Stimulated activated CD4-positive, alpha-beta T cell treated with anti-CD3 and anti-CD28 coated beads, Interleukin-4, amount 100 ng/mL, for 48 hours (primary cell): Measurements from ENCODE around the gene CYTH3.
"Not testable (repeated sequence)": the region's sequence is repeated elsewhere in the genome, so short reads cannot be mapped to it uniquely, and the experiment has no call there.

Experiments
- DNase-seq, 2 donors: peaks; one replicate each; pipeline ENCODE4 v3.0.0-alpha.2; 2020; ENCODE audit warnings: low read depth in 2 of 2

CYTH3 gene

GRCh38 chr7:6151527-6151926 lies 120.9 kb downstream of the CYTH3 start:
- DNase-seq: not testable (repeated sequence)

- no peak for DNase-seq
These were observed 122.4 kb downstream of the CYTH3 start for GRCh38 chr7:6149996-6150395.

GRCh38 chr7:6148724-6149360 lies 123.6 kb downstream of the CYTH3 start:
- no peak for DNase-seq

- DNase-seq: no peak
These were observed 124.8 kb downstream of the CYTH3 start for GRCh38 chr7:6147627-6148026.

- no peak for DNase-seq
These were observed 125.8 kb downstream of the CYTH3 start for GRCh38 chr7:6146666-6147065.

GRCh38 chr7:6143997-6144396 lies 128.4 kb downstream of the CYTH3 start:
- no peak for DNase-seq

GRCh38 chr7:6142871-6143380 lies 129.5 kb downstream of the CYTH3 start:
- DNase-seq: no peak

- DNase-seq: no peak
These were observed 133.0 kb downstream of the CYTH3 start for GRCh38 chr7:6139189-6139996.

- DNase-seq: no peak
These were observed 135.9 kb downstream of the CYTH3 start for GRCh38 chr7:6136475-6136874.

GRCh38 chr7:6133249-6133648 lies 139.2 kb downstream of the CYTH3 start:
- no peak for DNase-seq

- no peak for DNase-seq
These were observed 142.3 kb downstream of the CYTH3 start for GRCh38 chr7:6130007-6130587.

GRCh38 chr7:6128205-6128604 lies 144.2 kb downstream of the CYTH3 start:
- DNase-seq: no peak

GRCh38 chr7:6127110-6127490 lies 145.3 kb downstream of the CYTH3 start:
- no peak for DNase-seq

GRCh38 chr7:6123843-6124242 lies 148.6 kb downstream of the CYTH3 start:
- DNase-seq: no peak

GRCh38 chr7:6121141-6121540 lies 151.3 kb downstream of the CYTH3 start:
- no peak for DNase-seq

- DNase-seq: no peak
These were observed 154.9 kb downstream of the CYTH3 start for GRCh38 chr7:6117533-6117932.

GRCh38 chr7:6116211-6116610 lies 156.2 kb downstream of the CYTH3 start:
- no peak for DNase-seq
